GM18498 (cell line): ENCODE results near the gene ZNF710.
"Not testable (repeated sequence)": the region's sequence is repeated elsewhere in the genome, so short reads cannot be mapped to it uniquely, and the experiment has no call there.

ENCODE experiments used
- ATAC-seq: cut with Tn5 transposase; IDR thresholded peaks from one replicate; pipeline ENCODE4 v1.9.1; 2021; ENCODE audit warnings: mild to moderate bottlenecking, moderate library complexity; ENCODE audit not compliant: unreplicated experiment

ZNF710 gene

DNA sequence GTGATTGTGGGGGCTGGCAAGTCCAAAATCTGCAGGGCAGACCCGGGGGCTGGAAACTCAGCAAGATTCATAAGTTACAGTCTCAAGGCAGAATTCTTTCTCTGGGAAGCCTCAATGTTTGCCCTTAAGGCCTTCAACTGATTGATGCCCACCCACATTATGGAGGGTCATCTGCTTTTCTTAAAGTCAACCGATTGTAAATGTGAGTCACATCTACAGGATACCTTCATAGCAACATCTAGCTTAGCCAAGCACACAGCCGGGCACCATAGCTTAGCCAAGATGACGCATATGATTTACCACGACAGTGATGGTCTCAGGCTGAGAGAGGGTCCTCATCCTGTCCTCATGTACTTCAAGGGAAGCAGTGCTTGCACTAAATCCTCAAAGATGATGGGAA, 57.7 kb downstream of the ZNF710 start:
- no peak for ATAC-seq

DNA sequence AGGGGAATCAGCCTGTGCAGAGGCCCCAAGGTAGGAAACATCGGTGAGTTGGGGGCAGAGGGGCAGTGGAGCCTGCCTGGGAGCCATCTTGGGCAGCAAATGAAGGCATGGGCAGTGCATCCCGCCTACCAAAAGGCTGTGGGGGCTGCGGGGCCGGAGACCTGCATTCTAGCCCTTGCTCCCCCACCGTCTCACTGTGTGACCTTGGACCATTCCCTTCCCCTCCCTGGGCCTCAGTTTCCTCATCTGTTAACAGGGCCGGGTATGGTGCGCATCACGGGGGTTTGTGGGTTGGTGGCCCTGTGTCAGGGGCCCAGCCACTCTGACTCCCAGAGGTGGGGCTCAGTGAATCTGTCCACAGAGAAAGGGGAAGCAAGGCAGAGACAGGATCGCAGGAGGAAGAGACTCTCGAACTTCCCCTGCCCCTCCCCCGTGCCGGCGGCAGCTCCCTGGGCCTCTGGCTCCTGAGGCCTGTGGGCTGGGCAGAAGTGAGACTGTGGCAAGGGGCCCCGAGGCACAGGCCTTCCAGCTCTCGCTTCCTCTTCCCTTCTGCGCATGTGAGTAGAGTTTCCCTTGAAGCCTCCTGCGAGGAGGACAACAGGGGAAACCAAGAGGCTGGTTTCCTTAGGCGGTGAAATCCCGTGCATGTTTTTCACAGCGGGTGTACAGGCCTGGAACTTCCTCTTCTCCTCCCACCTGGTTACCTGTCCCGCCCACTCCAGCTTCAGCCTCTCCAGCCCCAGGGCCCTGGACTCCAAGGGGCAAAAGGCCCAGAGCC, 58.3 kb downstream of the ZNF710 start:
- peak; percentile 90 for ATAC-seq

DNA sequence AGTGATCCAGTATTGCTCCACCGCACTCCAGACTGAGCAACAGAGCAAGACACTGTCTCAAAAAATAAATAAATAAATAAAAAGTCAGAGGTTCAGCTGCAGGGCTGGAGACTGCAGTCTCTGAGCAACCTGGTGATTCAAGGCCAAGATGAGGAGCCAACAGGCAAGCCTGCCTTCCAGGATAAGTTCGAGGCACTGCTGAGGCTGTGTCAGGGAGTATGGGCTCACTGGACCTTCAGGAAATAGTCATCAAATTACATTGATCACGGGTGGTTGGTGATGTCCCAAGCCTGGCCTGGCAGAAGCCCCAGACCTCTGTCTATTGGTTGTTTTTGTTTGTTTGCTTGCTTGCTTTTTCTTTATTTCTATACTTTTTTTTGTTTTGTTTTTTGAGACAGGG, 59.7 kb downstream of the ZNF710 start:
- ATAC-seq = no peak

DNA sequence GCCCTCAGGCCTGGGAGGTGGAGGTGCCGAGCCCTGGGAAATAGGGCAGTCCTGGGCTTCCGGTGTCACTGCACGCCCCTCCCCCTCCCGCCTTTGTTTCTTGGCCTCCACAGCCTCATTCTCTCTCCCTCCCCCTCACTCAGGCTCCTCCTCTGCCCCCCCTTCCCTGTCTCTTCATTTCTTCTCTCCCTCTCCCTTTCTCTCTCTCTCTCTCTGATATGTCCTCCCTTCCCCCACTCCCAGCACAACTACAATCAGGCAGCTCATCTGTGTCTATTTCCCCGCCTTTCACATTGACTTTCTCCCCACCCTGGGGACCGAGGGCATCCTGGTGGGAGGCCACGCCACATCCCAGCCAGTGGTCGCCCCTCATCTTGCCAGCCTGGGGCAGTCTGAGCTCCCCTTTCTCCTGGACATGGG, 60.9 kb downstream of the ZNF710 start:
- ATAC-seq = no peak

DNA sequence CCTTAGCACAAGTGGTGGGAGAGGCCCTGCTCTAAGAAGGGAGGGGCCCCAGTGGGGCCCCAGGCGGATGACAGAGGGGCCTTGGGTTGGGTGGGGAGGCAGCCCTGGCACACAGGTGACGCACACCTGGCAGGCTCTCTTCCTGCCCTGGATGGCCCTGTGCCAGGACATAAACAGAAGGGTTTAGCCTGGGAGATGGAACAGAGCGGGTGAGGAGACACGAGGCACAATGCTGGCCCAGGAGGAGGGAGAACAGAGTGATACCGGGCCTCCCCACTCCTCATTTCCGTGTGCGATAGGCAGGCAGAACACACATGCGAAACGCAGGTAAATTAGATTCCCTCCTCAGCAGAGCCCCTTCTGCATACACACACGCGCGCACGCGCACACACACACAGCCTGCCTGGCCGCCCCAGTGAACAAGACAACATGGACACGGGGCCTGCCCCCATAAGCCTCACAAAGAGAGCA, 61.4 kb downstream of the ZNF710 start:
- ATAC-seq = no peak

DNA sequence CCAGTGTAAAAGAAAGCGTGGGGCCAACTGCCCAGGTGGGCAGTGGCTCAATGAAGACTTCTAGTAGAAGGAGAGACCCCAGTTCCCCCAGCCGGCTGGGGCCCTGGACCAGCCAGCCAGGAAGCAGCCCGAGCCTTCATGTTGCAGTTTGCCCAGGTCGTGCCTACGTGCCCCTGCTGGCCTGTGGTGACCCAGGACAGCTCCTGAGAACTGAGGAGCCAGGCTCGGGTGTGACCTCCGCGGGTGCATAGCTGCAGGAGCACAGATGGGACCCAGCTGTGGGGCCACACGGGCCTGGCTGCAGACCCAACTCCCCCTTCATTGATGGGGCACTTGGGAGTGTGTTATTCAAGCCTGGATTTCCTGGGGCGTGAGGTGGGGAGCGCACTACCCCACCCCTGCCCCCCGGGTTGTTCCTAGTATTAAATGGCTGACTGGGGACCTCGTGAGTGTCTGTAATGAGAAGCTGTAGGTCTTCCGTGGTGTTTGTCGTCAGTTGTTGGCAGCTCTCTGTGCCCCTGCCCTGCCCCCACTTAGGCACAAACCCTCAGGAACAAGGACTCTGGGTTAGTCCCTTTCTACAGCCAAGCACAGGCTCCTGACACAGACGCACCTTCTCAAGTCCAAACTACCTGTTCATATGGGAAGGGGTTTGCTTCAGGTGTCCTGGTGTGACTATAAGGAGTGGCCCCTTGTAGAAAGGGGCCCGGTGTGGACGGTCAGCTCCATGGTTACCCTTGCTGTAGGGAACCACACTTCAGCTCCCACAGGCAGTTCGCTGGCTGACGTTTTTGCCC, 62.0 kb downstream of the ZNF710 start:
- no peak for ATAC-seq

DNA sequence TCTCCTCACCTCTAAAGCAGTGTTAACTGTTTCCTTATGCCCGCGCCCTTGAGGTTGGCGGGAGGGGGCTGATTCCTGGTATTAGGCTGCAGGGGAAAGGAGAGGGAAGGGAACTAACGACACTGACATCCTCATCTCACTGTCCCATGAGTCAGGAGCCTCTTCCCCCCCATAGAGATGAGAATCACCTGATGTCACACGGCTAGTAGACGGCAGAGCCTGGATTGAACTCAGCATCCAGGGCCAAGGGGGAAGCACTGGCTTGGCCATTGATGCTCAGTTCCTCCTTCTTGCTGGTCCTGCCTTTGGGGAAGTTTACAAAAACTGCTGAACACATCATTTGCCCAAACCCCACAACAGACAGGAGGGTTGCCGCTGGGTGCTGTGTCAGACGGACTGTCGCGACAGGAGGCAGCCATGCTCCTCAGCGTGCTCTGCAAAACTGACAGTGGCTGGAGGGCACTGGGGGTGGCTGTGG, 62.7 kb downstream of the ZNF710 start:
- ATAC-seq = no peak

DNA sequence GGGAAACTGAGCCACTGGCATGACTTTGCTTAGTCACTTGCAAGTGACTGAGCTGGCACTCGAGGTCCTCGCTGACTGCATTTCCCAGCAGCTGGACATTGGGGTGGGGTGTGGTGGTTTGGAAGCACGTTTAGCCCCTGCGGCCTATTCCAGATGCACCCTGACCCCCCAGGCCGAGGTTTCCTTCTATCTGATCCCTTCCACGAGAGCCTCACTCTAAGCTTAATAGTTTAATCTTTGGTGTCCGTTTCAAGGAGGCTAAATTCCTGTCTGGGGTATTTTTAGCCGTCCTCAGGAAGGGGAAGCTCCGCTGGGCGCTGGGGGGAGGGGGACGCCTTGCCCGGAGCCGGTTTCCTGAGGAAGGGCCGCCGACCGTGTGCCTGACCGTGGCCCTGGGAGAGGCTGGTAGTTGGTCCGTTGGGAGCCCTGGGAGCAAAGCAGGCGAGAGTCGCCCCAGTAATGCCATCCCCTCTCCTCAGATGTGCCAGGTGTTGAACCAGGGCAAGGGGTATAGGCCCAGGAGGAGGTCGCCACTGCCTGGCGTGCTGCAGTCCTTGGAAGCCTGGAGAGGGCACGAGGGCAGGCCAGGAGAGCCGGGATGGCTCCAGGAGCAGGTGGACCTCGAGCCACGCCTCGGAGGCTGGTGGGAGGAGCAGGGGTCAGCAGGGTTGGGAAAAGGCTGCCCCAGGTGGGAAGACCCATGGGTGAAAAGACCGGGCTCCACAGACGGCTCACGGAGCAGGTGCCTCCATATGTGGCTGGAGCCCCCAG, 64.0 kb downstream of the ZNF710 start:
- no peak for ATAC-seq

DNA sequence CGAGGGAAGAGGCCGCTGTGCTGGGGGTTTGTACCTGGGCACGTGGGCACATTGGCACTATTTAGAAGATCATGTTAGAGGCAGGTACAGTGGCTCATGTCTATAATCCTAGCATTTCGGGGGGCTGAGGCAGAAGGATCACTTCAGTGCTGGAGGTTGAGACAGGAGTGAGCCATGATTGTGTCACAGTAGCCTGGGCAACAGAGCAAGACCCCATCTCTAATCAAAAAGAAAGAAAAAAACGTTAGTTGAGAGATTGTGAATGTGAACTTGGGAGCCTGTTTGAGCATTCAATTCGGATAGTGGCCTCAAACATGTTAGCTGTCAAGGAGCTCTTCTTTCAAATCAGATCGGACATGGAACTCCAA, 64.5 kb downstream of the ZNF710 start:
- no peak for ATAC-seq

DNA sequence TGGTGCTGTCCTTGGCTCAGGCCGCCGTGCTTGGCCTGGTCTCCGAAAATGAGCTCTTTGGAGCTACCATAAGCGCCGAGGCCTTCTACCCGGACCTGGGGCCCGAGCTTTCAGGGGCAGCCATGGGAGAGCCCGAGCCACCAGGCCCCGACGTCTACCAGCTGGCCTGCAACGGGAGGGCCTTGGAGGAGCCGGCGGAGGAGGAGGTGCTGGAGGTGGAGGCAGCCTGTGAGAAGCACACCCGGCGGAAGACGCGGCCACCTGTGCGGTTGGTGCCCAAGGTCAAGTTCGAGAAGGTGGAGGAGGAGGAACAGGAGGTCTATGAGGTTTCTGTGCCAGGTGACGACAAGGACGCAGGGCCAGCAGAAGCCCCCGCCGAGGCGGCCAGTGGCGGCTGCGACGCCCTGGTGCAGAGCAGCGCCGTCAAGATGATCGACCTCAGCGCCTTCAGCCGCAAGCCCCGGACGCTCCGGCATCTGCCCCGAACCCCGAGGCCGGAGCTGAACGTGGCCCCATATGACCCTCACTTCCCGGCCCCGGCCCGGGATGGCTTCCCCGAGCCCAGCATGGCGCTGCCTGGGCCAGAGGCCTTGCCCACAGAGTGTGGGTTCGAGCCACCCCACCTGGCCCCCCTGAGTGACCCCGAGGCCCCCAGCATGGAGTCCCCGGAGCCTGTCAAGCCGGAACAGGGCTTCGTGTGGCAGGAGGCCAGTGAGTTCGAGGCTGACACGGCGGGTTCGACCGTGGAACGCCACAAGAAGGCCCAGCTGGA, 66.2 kb downstream of the ZNF710 start:
- ATAC-seq = no peak

DNA sequence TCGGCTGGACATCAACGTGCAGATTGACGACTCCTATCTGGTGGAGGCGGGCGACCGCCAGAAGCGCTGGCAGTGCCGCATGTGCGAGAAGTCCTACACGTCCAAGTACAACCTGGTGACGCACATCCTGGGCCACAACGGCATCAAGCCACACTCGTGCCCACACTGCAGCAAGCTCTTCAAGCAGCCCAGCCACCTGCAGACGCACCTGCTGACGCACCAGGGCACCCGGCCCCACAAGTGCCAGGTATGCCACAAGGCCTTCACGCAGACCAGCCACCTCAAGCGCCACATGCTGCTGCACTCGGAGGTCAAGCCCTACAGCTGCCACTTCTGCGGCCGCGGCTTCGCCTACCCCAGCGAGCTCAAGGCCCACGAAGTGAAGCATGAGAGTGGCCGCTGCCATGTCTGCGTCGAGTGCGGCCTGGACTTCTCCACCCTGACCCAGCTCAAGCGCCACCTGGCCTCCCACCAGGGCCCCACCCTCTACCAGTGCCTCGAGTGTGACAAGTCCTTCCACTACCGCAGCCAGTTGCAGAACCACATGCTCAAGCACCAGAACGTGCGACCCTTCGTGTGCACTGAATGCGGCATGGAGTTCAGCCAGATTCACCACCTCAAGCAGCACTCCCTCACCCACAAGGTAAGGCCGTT, 67.0 kb downstream of the ZNF710 start:
- ATAC-seq = no peak

DNA sequence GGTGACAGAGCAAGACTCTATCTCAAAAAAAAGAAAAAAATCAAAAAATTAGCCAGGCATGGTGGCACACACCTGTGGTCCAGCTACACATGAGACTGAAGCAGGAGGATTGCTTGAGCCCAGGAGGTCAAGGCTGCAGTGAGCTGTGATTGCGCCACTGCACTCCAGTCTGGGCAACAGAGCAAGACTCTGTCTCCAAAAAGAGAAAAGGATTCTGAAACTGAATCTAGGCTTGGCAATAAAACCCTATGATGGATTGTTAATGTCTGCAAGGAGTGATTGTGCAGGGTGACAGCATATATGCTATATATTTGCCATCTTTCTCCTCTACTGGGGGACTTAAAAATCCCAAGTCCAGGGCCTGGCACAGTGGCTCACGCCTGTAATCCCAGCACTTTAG, 69.5 kb downstream of the ZNF710 start:
- ATAC-seq = not testable (repeated sequence)

DNA sequence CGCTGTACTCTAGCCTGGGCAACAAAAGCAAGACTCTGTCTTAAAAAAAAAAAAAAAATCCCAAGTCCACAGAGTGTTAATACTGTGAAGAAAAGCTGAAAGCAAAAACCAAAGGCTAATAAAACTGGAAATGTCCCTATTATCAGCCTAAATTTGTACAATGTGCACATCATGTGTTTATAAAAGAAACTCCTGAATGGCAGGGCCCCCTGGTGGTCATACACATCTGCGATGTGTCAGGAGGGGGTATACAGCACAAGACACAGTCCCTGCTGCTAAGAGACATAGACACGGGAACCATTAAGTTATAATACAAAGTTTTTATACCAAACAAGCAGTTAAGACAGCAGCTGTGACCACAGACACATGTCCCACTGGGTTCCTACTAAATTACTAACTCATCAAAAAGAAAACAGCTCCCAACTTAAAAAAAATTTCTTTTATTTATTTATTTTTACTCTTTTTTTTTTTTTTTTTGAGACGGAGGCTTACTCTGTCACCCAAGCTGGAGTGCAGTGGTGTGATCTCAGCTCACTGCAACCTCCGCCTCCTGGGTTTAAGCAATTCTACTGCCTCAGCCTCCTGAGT, 70.2 kb downstream of the ZNF710 start:
- ATAC-seq = peak; percentile 70

DNA sequence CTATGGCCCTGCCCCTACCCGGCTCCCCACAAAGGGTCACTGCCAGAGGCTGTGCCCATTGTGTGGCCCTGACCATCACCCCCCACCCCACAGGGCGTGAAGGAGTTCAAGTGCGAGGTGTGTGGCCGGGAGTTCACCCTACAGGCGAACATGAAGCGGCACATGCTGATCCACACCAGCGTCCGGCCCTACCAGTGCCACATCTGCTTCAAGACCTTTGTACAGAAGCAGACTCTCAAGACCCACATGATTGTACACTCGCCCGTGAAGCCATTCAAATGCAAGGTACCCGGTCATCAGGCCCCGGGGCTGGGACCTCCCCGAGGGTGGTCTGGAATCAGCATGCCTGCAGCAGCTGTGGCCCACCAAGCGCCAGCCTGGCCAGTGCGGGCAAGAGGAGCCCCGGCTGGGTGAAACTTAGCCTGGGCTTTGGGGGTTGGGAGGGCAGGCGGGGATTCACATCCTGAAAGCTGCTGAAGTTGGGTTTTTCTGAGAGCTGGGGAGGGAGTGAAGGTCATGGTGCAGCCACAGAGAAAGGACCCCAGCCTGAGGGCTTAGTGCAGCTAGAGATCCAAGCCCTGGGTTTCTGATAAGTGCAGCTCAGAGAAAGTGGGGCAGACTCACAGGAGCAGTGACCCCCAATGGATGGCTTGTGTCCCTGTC, 72.0 kb downstream of the ZNF710 start:
- no peak for ATAC-seq

DNA sequence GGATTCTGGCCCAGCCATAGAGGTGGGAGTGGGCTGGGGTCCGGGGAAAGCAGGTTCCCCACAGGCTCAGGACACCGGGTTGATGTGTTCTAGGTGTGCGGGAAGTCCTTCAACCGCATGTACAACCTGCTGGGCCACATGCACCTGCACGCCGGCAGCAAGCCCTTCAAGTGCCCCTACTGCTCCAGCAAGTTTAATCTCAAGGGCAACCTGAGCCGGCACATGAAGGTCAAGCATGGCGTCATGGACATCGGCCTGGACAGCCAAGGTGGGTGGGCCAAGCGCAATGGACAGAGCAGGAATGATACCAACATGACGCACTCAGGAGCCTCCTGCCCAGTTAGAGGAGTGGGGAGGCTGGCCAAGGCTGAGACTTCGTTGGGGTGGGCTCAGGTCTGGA, 72.9 kb downstream of the ZNF710 start:
- ATAC-seq = no peak

DNA sequence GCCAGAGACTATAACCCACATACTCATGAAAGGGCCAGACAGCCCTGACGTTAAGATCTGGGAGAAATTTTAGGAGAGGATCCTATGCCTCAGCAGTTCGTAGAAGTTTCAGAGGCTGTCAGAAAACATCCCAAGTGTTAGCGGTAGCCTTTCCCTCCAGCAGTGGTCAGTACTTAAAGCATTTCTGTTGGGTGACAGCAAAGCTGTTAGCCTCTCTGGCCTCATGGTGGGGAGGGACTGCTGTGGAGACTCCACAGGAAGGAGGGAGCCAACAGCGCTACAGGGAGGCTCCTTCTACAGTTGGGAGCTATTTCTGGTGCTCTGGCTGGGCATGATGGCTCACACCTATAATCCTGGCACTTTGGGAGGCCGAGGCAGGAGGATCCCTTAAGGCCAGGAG, 73.8 kb downstream of the ZNF710 start:
- ATAC-seq = no peak

DNA sequence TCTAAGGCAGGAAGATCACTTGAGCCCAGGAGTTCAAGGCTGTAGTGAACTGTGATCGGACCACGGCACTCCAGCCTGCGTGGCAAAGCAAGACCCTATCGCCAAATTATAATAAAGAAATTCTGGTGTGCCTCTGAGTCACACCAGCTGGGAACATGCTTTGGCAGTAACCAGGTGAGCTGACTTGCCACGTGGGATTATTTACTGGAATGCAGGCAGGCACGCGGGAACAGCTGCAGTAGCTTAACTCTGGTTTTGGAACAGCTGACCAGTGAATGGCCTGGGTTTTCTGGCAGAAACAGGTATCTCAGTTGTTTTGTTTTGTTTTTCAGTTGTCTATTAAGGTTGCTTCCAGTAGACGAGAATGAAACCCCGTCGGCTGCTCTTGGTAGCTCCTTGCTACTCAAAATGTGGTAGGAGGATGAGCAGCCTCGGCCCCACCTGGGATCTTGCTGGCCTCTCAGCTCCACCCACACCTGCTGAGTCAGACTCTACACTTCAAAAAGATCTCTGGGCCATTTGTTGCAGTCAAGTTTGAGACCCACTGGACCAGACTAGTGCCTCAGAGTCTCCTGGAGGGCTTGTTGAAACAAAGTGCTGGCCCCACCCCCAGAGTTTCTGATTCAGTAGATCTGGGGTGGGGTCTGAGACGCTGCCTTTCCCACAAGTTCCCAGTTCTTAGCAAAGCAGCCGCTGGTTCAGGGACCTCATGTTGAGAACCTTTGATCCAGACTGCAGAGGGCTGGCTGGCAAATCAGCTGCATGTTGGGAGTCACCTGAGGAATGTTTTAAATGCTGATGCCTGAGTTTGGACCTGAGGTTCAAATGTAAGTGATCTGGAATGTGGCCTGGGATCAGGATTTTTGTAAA, 74.5 kb downstream of the ZNF710 start:
- no peak for ATAC-seq

DNA sequence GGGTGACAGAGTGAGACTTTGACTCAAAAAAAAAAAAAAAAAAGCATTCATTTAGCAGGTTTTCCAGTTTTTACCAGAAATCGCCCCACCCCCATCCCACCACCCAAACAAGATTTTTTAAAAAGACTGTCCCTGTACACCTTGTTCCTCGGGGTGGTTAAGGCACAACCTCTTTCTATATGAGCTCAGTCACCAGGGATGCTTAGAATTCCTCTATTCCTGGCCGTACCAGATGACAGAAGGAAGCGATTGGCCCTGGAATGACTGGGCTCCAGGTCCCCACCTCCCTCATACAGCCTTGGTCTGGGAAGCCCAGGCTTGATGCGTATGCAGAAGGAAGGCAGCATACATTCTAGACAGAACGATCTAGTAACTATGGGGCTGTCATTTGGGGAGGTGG, 75.6 kb downstream of the ZNF710 start:
- ATAC-seq = no peak
